HepG2 (cell line): ENCODE measurements around the gene TENT5A. TPM values are rescaled to one million over a fixed set of nuclear protein-coding genes. Genes with fewer than 3 reads are reported as not detected.

Source experiments
- ATF7-NPFF ChIP-seq: sonication (generic); formaldehyde crosslinking; IDR thresholded peaks from 2 replicates; pipeline ENCODE4 v1.8.1; 2023; ENCODE audit warnings: mild to moderate bottlenecking, low read depth, missing genetic modification reagents, moderate library complexity
- KLF9 ChIP-seq: IDR thresholded peaks from 2 replicates; pipeline ENCODE4 v1.6.1; 2016; ENCODE audit warnings: low read depth
- KMT2B ChIP-seq: IDR thresholded peaks from 2 replicates; pipeline ENCODE4 v1.6.1; 2016; ENCODE audit warnings: missing genetic modification reagents, missing compliant biosample characterization
- PAX8 ChIP-seq: sonication (generic); formaldehyde crosslinking; IDR thresholded peaks from 2 replicates; pipeline ENCODE4 v1.8.0; 2022; ENCODE audit warnings: mild to moderate bottlenecking, missing genetic modification reagents, borderline replicate concordance
- SALL2 ChIP-seq: sonication (generic); formaldehyde crosslinking; IDR thresholded peaks from 2 replicates; pipeline ENCODE4 v1.8.1; 2023; ENCODE audit warnings: mild to moderate bottlenecking, missing genetic modification reagents, inconsistent platforms
- TCF12 ChIP-seq, 2 experiments: fragments of 450-650 bp in 1 of 2; sonication (generic) in 1 of 2; formaldehyde crosslinking in 1 of 2; IDR thresholded peaks; 2 replicates each; pipeline versions ENCODE4 v1.6.1 to v1.8.0; 2017 to 2022; ENCODE audit warnings: antibody characterized with exemption in 1 of 2, mild to moderate bottlenecking in 1 of 2, missing genetic modification reagents in 1 of 2, moderate library complexity in 1 of 2
- TRIM24 ChIP-seq: sonication (generic); formaldehyde crosslinking; IDR thresholded peaks from 2 replicates; pipeline ENCODE4 v1.8.0; 2022; ENCODE audit warnings: mild to moderate bottlenecking, missing genetic modification reagents
- ZBTB20 ChIP-seq: sonication (generic); formaldehyde crosslinking; IDR thresholded peaks from 2 replicates; pipeline ENCODE4 v1.8.1; 2023; ENCODE audit warnings: missing genetic modification reagents, low read depth, mild to moderate bottlenecking, borderline replicate concordance
- ZNF207 ChIP-seq: fragments of 450-650 bp; IDR thresholded peaks from 2 replicates; pipeline ENCODE4 v1.6.1; 2016; ENCODE audit warnings: antibody characterized with exemption, borderline replicate concordance
- ZNF280B ChIP-seq: sonication (generic); formaldehyde crosslinking; IDR thresholded peaks from 2 replicates; pipeline ENCODE4 v1.5.0; 2020; ENCODE audit warnings: missing genetic modification reagents, mild to moderate bottlenecking, borderline replicate concordance
- ZNF335 ChIP-seq: sonication (generic); formaldehyde crosslinking; IDR thresholded peaks from 2 replicates; pipeline ENCODE4 v1.4.0; 2020; ENCODE audit warnings: missing genetic modification reagents
- ZNF557 ChIP-seq: sonication (generic); formaldehyde crosslinking; IDR thresholded peaks from 2 replicates; pipeline ENCODE4 v1.4.0; 2020; ENCODE audit warnings: missing genetic modification reagents
- polyA plus RNA-seq, 8 experiments: library from polyadenylated mRNA; depleted of rRNA in 3 of 8; stranded (reverse) in 7 of 8; unstranded in 1 of 8; fragments of >200 nt; fragmentation: Illumina TruSeq in 4 of 8; extraction: Trizol in 4 of 8; gene quantifications; 2 replicates each; pipeline versions ENCODE4 v1.2.1 to v1.2.3, GENCODE V29; 2011 to 2016; ENCODE audit warnings: low read depth in 4 of 8, missing spikeins in 1 of 8, mixed read lengths in 1 of 8; ENCODE audit not compliant: insufficient read depth in 1 of 8
- total RNA-seq, 5 experiments: library from RNA; depleted of rRNA; stranded (reverse); fragments of >200 nt; fragmentation: Illumina TruSeq; extraction: Trizol; gene quantifications; 2 replicates each; pipeline ENCODE4 v1.2.3, GENCODE V29; 2016; ENCODE audit warnings: low read depth in 1 of 5
- TF ChIP-seq, protein P1 (sequence below): sonication (generic); formaldehyde crosslinking; IDR thresholded peaks from 2 replicates; pipeline ENCODE4 v1.4.0; 2020; ENCODE audit warnings: low read depth, mild to moderate bottlenecking, missing genetic modification reagents
- TF ChIP-seq, protein P2 (sequence below): sonication (generic); formaldehyde crosslinking; IDR thresholded peaks from 2 replicates; pipeline ENCODE4 v1.8.0; 2022; ENCODE audit warnings: mild to moderate bottlenecking, missing genetic modification reagents, moderate library complexity
- TF ChIP-seq, protein P3 (sequence below): sonication (generic); formaldehyde crosslinking; IDR thresholded peaks from 2 replicates; pipeline ENCODE4 v1.9.0; 2021; ENCODE audit warnings: missing genetic modification reagents, borderline replicate concordance
- TF ChIP-seq, protein P4 (sequence below): sonication (generic); formaldehyde crosslinking; IDR thresholded peaks from 2 replicates; pipeline ENCODE4 v1.4.0; 2020; ENCODE audit warnings: missing genetic modification reagents

Gene TENT5A
- total and polyA plus RNA-seq, 2 of the 13 experiments (the other 11 are each of a cell fraction or from before 2014, with no cell fraction given): 8.0 to 13.8 TPM

- TF ChIP-seq ZNF280B (CRISPR knock-in tag): no peak
- TF ChIP-seq ZNF557 (CRISPR knock-in tag): no peak
- TF ChIP-seq ZNF335 (CRISPR knock-in tag): no peak
- TF ChIP-seq, protein P1, sequence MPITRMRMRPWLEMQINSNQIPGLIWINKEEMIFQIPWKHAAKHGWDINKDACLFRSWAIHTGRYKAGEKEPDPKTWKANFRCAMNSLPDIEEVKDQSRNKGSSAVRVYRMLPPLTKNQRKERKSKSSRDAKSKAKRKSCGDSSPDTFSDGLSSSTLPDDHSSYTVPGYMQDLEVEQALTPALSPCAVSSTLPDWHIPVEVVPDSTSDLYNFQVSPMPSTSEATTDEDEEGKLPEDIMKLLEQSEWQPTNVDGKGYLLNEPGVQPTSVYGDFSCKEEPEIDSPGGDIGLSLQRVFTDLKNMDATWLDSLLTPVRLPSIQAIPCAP: no peak
- TF ChIP-seq KLF9 (CRISPR knock-in tag): no peak
- peak; percentile 33; the same call in 1 of the 2 replicates for TF ChIP-seq KMT2B (CRISPR knock-in tag)
- TF ChIP-seq TCF12 (IDR thresholded peaks at IDR 0.05): no peak
- 0 out of 2 replicates have a peak, but pooled peaks have one; percentile 35 for TF ChIP-seq TCF12 (CRISPR knock-in tag; IDR thresholded peaks at IDR 0.05)
- TF ChIP-seq, protein P2, sequence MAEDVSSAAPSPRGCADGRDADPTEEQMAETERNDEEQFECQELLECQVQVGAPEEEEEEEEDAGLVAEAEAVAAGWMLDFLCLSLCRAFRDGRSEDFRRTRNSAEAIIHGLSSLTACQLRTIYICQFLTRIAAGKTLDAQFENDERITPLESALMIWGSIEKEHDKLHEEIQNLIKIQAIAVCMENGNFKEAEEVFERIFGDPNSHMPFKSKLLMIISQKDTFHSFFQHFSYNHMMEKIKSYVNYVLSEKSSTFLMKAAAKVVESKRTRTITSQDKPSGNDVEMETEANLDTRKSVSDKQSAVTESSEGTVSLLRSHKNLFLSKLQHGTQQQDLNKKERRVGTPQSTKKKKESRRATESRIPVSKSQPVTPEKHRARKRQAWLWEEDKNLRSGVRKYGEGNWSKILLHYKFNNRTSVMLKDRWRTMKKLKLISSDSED: 0 out of 2 replicates have a peak, but pooled peaks have one; percentile 50
- TF ChIP-seq ZBTB20 (CRISPR knock-in tag): no peak
- TF ChIP-seq, protein P3, sequence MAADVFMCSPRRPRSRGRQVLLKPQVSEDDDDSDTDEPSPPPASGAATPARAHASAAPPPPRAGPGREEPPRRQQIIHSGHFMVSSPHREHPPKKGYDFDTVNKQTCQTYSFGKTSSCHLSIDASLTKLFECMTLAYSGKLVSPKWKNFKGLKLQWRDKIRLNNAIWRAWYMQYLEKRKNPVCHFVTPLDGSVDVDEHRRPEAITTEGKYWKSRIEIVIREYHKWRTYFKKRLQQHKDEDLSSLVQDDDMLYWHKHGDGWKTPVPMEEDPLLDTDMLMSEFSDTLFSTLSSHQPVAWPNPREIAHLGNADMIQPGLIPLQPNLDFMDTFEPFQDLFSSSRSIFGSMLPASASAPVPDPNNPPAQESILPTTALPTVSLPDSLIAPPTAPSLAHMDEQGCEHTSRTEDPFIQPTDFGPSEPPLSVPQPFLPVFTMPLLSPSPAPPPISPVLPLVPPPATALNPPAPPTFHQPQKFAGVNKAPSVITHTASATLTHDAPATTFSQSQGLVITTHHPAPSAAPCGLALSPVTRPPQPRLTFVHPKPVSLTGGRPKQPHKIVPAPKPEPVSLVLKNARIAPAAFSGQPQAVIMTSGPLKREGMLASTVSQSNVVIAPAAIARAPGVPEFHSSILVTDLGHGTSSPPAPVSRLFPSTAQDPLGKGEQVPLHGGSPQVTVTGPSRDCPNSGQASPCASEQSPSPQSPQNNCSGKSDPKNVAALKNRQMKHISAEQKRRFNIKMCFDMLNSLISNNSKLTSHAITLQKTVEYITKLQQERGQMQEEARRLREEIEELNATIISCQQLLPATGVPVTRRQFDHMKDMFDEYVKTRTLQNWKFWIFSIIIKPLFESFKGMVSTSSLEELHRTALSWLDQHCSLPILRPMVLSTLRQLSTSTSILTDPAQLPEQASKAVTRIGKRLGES (CRISPR knock-in tag): no peak
- TF ChIP-seq TRIM24 (CRISPR knock-in tag): no peak
- TF ChIP-seq PAX8 (CRISPR knock-in tag): no peak
- 0 out of 2 replicates have a peak, but pooled peaks have one; percentile 7 for TF ChIP-seq SALL2 (CRISPR knock-in tag)
- TF ChIP-seq ZNF207: no peak
- TF ChIP-seq, protein P4, sequence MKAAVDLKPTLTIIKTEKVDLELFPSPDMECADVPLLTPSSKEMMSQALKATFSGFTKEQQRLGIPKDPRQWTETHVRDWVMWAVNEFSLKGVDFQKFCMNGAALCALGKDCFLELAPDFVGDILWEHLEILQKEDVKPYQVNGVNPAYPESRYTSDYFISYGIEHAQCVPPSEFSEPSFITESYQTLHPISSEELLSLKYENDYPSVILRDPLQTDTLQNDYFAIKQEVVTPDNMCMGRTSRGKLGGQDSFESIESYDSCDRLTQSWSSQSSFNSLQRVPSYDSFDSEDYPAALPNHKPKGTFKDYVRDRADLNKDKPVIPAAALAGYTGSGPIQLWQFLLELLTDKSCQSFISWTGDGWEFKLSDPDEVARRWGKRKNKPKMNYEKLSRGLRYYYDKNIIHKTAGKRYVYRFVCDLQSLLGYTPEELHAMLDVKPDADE (CRISPR knock-in tag): no peak
- TF ChIP-seq ATF7-NPFF (CRISPR knock-in tag): peak; percentile 61; the same call in 1 of the 2 replicates
Observed at GRCh38 chr6:81751388-81752083, 945 bp downstream of the TENT5A start (continued).
